ENCODE measurements around the gene ACTR3C. TPM values are rescaled to one million over a fixed set of nuclear protein-coding genes. Genes with fewer than 3 reads are reported as not detected.
"Not testable (repeated sequence)": the region's sequence is repeated elsewhere in the genome, so short reads cannot be mapped to it uniquely, and the experiment has no call there.

The ACTR3C gene
- total and polyA plus RNA-seq, 9 donors, result 1.6 to 11.3 (median 5.7) TPM

- H3K4me1 ChIP-seq (ENCODE audit: insufficient read depth); intact Hi-C loops (cut with DNase I); H3K27ac ChIP-seq; DNase-seq; H3K4me3 ChIP-seq; H3K27me3 ChIP-seq; H3K36me3 ChIP-seq; H3K9me3 ChIP-seq: not testable (repeated sequence)
- 20 to 39% (median 29%) methylated on average over 1 of the region's 8 CpGs for WGBS, 3 donors
These were observed 55.1 kb downstream of the ACTR3C start for GRCh38 chr7:150268287-150268686.

- DNase-seq; H3K4me3 ChIP-seq; intact Hi-C loops (cut with DNase I); H3K9me3 ChIP-seq; H3K27me3 ChIP-seq; H3K4me1 ChIP-seq (ENCODE audit: insufficient read depth); H3K27ac ChIP-seq; H3K36me3 ChIP-seq: not testable (repeated sequence)
- 83 to 90% (median 84%) methylated on average over 20 of the region's 20 CpGs for WGBS, 3 donors
These were observed 56.2 kb downstream of the ACTR3C start for GRCh38 chr7:150266953-150267665.

- H3K27ac ChIP-seq; H3K9me3 ChIP-seq; H3K4me1 ChIP-seq (ENCODE audit: insufficient read depth); DNase-seq; intact Hi-C loops (cut with DNase I); H3K36me3 ChIP-seq; H3K4me3 ChIP-seq; H3K27me3 ChIP-seq: not testable (repeated sequence)
- 77 to 87% (median 78%) methylated on average over 5 of the region's 5 CpGs for WGBS, 3 donors
These were observed 60.7 kb downstream of the ACTR3C start for GRCh38 chr7:150262656-150263055.

- H3K4me3 ChIP-seq; H3K9me3 ChIP-seq; H3K27ac ChIP-seq; DNase-seq; intact Hi-C loops (cut with DNase I); H3K27me3 ChIP-seq; H3K4me1 ChIP-seq (ENCODE audit: insufficient read depth); H3K36me3 ChIP-seq: not testable (repeated sequence)
- WGBS, 3 donors, result 92 to 97% (median 95%) methylated on average over 2 of the region's 3 CpGs
These were observed 75.6 kb downstream of the ACTR3C start for GRCh38 chr7:150247745-150248144.

- H3K4me1 ChIP-seq (ENCODE audit: insufficient read depth); H3K36me3 ChIP-seq; intact Hi-C loops (cut with DNase I); H3K27me3 ChIP-seq; H3K9me3 ChIP-seq; DNase-seq; H3K4me3 ChIP-seq; H3K27ac ChIP-seq: not testable (repeated sequence)
- 85 to 88% (median 88%) methylated on average over 2 of the region's 2 CpGs for WGBS, 3 donors
These were observed 78.1 kb downstream of the ACTR3C start for GRCh38 chr7:150245208-150245607.

GRCh38 chr7:150242935-150243334 is 80.4 kb downstream of the ACTR3C start:
- H3K36me3 ChIP-seq; intact Hi-C loops (cut with DNase I); H3K27ac ChIP-seq; DNase-seq; H3K4me3 ChIP-seq; H3K9me3 ChIP-seq; H3K27me3 ChIP-seq; H3K4me1 ChIP-seq (ENCODE audit: insufficient read depth): not testable (repeated sequence)
- 49 to 69% (median 50%) methylated on average over 2 of the region's 2 CpGs for WGBS, 3 donors

- H3K27me3 ChIP-seq; H3K27ac ChIP-seq; H3K4me1 ChIP-seq (ENCODE audit: insufficient read depth); H3K4me3 ChIP-seq; H3K36me3 ChIP-seq; H3K9me3 ChIP-seq; DNase-seq; intact Hi-C loops (cut with DNase I): not testable (repeated sequence)
- WGBS, 3 donors, result 59 to 71% (median 60%) methylated on average over 3 of the region's 3 CpGs
These were observed 97.9 kb downstream of the ACTR3C start for GRCh38 chr7:150225444-150225843.

GRCh38 chr7:150222083-150222972 is 101.0 kb downstream of the ACTR3C start:
- 63 to 68% (median 65%) methylated on average over 11 of the region's 11 CpGs for WGBS, 3 donors

GRCh38 chr7:150220673-150221181 is 102.6 kb downstream of the ACTR3C start:
- H3K9me3 ChIP-seq; H3K27ac ChIP-seq; H3K4me1 ChIP-seq (ENCODE audit: insufficient read depth); intact Hi-C loops (cut with DNase I); H3K27me3 ChIP-seq; H3K4me3 ChIP-seq; DNase-seq; H3K36me3 ChIP-seq: not testable (repeated sequence)
- 1 to 2% (median 1%) methylated on average over 18 to 37 of the region's 38 CpGs for WGBS, 3 donors

More at GRCh38 chr7:150222083-150222972, 101.0 kb downstream of the ACTR3C start:
- H3K27ac ChIP-seq; H3K27me3 ChIP-seq; H3K4me3 ChIP-seq; DNase-seq; H3K4me1 ChIP-seq (ENCODE audit: insufficient read depth); H3K9me3 ChIP-seq; H3K36me3 ChIP-seq; intact Hi-C loops (cut with DNase I): not testable (repeated sequence)

- H3K4me1 ChIP-seq (ENCODE audit: insufficient read depth); H3K27ac ChIP-seq; intact Hi-C loops (cut with DNase I); H3K4me3 ChIP-seq; H3K36me3 ChIP-seq; DNase-seq; H3K9me3 ChIP-seq; H3K27me3 ChIP-seq: not testable (repeated sequence)
- WGBS, 3 donors, result 1 to 3% (median 1%) methylated on average over 22 to 25 of the region's 50 CpGs
These were observed 103.2 kb downstream of the ACTR3C start for GRCh38 chr7:150219941-150220658.

GRCh38 chr7:150206848-150207247 is 116.5 kb downstream of the ACTR3C start:
- H3K36me3 ChIP-seq; H3K9me3 ChIP-seq; H3K4me1 ChIP-seq (ENCODE audit: insufficient read depth); H3K27ac ChIP-seq; intact Hi-C loops (cut with DNase I); DNase-seq; H3K4me3 ChIP-seq; H3K27me3 ChIP-seq: not testable (repeated sequence)
- 69 to 97% (median 87%) methylated on average over 1 of the region's 1 CpG for WGBS, 3 donors
